Omental fat pad (tissue), 4 donors: ENCODE measurements around the gene TMCO6. TPM values are rescaled to one million over a fixed set of nuclear protein-coding genes. Genes with fewer than 3 reads are reported as not detected.

Experiments used
- ATAC-seq: fragments of 150-250 bp; one replicate; pipeline ENCODE4 v1.9.1; 2016; ENCODE audit warnings: mild to moderate bottlenecking, moderate library complexity; ENCODE audit not compliant: low FRiP score
- DNase-seq: peaks from one replicate; pipeline ENCODE4 v3.0.0-alpha.2; 2019; ENCODE audit warnings: low spot score
- total RNA-seq, 4 donors: library from RNA; depleted of rRNA; stranded (reverse); fragments of >200 nt; gene quantifications; one replicate each; pipeline ENCODE4 v1.1.0, GENCODE V29; 2016
- TF ChIP-seq, protein P1 (sequence below), 3 donors: fragments of 450-650 bp; IDR thresholded peaks; one replicate each; pipeline ENCODE4 v1.5.1; 2016 to 2017; ENCODE audit warnings: antibody characterized with exemption in 3 of 3, mild to moderate bottlenecking in 3 of 3, moderate library complexity in 2 of 3

Gene TMCO6
- total RNA-seq, 4 donors from 2014 or later, result 18.7 to 96.9 (median 29.8) TPM

DNA sequence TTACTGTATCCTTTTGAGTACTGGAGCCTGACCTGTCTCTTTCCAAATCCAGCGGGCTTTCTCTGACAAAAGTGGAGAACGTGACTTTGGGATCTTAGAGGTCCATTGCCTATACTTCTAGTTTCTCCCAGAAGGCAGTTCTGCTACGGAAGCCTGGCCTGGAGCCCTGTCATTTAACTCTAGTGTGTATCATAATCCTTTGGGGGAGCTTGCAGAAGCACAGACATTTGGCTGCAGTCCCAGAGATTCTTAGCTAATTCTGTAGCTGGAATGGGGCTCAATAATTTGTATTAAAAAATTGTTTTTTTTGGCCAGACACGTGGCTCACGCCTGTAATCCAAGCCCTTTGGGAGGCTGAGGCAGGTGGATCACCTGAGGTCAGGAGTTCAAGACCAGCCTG lies 55.0 kb downstream of the TMCO6 start:
- DNase-seq, result no peak
- TF ChIP-seq, protein P1, sequence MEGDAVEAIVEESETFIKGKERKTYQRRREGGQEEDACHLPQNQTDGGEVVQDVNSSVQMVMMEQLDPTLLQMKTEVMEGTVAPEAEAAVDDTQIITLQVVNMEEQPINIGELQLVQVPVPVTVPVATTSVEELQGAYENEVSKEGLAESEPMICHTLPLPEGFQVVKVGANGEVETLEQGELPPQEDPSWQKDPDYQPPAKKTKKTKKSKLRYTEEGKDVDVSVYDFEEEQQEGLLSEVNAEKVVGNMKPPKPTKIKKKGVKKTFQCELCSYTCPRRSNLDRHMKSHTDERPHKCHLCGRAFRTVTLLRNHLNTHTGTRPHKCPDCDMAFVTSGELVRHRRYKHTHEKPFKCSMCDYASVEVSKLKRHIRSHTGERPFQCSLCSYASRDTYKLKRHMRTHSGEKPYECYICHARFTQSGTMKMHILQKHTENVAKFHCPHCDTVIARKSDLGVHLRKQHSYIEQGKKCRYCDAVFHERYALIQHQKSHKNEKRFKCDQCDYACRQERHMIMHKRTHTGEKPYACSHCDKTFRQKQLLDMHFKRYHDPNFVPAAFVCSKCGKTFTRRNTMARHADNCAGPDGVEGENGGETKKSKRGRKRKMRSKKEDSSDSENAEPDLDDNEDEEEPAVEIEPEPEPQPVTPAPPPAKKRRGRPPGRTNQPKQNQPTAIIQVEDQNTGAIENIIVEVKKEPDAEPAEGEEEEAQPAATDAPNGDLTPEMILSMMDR (IDR thresholded peaks at IDR 0.05), result no peak
- no peak for ATAC-seq

Other genes with a start within 250 kb of the TMCO6 start
- 100 to 1,000 TPM in 2 of 4 donors, 10 to 100 TPM in 2; 80.0 to 149 (median 103) TPM for gene ANKHD1, start 237.6 kb upstream of the TMCO6 start, total RNA-seq
- gene EIF4EBP3, start 91.8 kb upstream of the TMCO6 start, total RNA-seq, result 10 to 100 TPM; 22.9 to 35.7 (median 31.5) TPM
- gene SRA1, start 82.0 kb upstream of the TMCO6 start, total RNA-seq, result 10 to 100 TPM; 18.1 to 44.2 (median 24.3) TPM
- 10 to 100 TPM; 13.5 to 55.9 (median 33.2) TPM for gene APBB3, start 74.9 kb upstream of the TMCO6 start, total RNA-seq
- 10 to 100 TPM; 25.1 to 55.1 (median 38.1) TPM for gene SLC35A4, start 74.6 kb upstream of the TMCO6 start, total RNA-seq
- gene CD14, start 6.3 kb upstream of the TMCO6 start, total RNA-seq, result 100 to 1,000 TPM; 129 to 173 (median 158) TPM
- gene NDUFA2, start 8.2 kb downstream of the TMCO6 start, total RNA-seq, result 10 to 100 TPM; 39.3 to 79.3 (median 62.2) TPM
- 100 to 1,000 TPM in 2 of 4 donors, 10 to 100 TPM in 2; 76.0 to 129 (median 105) TPM for gene IK, start 8.4 kb downstream of the TMCO6 start, total RNA-seq
- 10 to 100 TPM; 21.2 to 29.9 (median 25.2) TPM for gene WDR55, start 25.5 kb downstream of the TMCO6 start, total RNA-seq
- 1 to 10 TPM in 2 of 4 donors, under 1 TPM in 2; 0.84 to 2.5 (median 1.3) TPM for gene DND1, start 34.1 kb downstream of the TMCO6 start, total RNA-seq
- gene HARS1, start 51.9 kb downstream of the TMCO6 start, total RNA-seq, result 10 to 100 TPM; 49.6 to 76.6 (median 58.8) TPM
- gene HARS2, start 52.0 kb downstream of the TMCO6 start, total RNA-seq, result 10 to 100 TPM; 11.9 to 30.9 (median 20.6) TPM
- 10 to 100 TPM; 38.3 to 49.6 (median 47.0) TPM for gene ZMAT2, start 61.0 kb downstream of the TMCO6 start, total RNA-seq
- not detected for gene PCDHA1, start 146.7 kb downstream of the TMCO6 start, total RNA-seq
- gene PCDHA2, start 155.4 kb downstream of the TMCO6 start, total RNA-seq, result under 1 TPM in 3 of 4 donors, not detected in 1; 0.12 to 0.93 (median 0.47) TPM
- gene PCDHA3, start 161.6 kb downstream of the TMCO6 start, total RNA-seq, result 1 to 10 TPM in 1 of 4 donors, under 1 TPM in 3; 0.25 to 3.1 (median 0.56) TPM
- gene PCDHA4, start 167.6 kb downstream of the TMCO6 start, total RNA-seq, result 1 to 10 TPM in 3 of 4 donors, under 1 TPM in 1; 0.60 to 1.5 (median 1.1) TPM
- under 1 TPM in 3 of 4 donors, not detected in 1; 0.31 to 0.47 (median 0.46) TPM for gene PCDHA5, start 182.2 kb downstream of the TMCO6 start, total RNA-seq
- gene PCDHA6, start 188.5 kb downstream of the TMCO6 start, total RNA-seq, result 1 to 10 TPM in 2 of 4 donors, under 1 TPM in 2; 0.12 to 1.5 (median 0.99) TPM
- gene PCDHA7, start 194.8 kb downstream of the TMCO6 start, total RNA-seq, result 1 to 10 TPM in 2 of 4 donors, under 1 TPM in 2; 0.12 to 1.4 (median 0.86) TPM
- gene PCDHA8, start 201.7 kb downstream of the TMCO6 start, total RNA-seq, result under 1 TPM; 0.13 to 0.79 (median 0.35) TPM
- gene PCDHA9, start 208.9 kb downstream of the TMCO6 start, total RNA-seq, result under 1 TPM in 3 of 4 donors, not detected in 1; 0.44 to 0.79 (median 0.56) TPM
- 1 to 10 TPM in 2 of 4 donors, under 1 TPM in 2; 0.48 to 2.5 (median 1.5) TPM for gene PCDHA10, start 216.4 kb downstream of the TMCO6 start, total RNA-seq
- 1 to 10 TPM in 1 of 4 donors, under 1 TPM in 3; 0.16 to 1.2 (median 0.49) TPM for gene PCDHA11, start 229.5 kb downstream of the TMCO6 start, total RNA-seq
- 1 to 10 TPM in 2 of 4 donors, under 1 TPM in 2; 0.69 to 4.9 (median 1.1) TPM for gene PCDHA12, start 235.9 kb downstream of the TMCO6 start, total RNA-seq
- gene PCDHA13, start 242.7 kb downstream of the TMCO6 start, total RNA-seq, result 1 to 10 TPM in 3 of 4 donors, under 1 TPM in 1; 0.96 to 1.4 (median 1.2) TPM